GM19043 (cell line): ENCODE results near the gene GABRB1.

Experiments used
- ATAC-seq: cut with Tn5 transposase; IDR thresholded peaks from one replicate; pipeline ENCODE4 v1.9.1; 2021; ENCODE audit warnings: low read depth; ENCODE audit not compliant: unreplicated experiment

GABRB1 gene

GRCh38 chr4:47109379-47109778 lies 78.0 kb downstream of the GABRB1 start:
- no peak for ATAC-seq

GRCh38 chr4:47110546-47111132 lies 79.3 kb downstream of the GABRB1 start:
- no peak for ATAC-seq

- no peak for ATAC-seq
Observed at GRCh38 chr4:47118192-47118929, 87.0 kb downstream of the GABRB1 start.

GRCh38 chr4:47120783-47121182 lies 89.4 kb downstream of the GABRB1 start:
- no peak for ATAC-seq

- peak; percentile 84 for ATAC-seq
Observed at GRCh38 chr4:47122592-47123291, 91.4 kb downstream of the GABRB1 start.

GRCh38 chr4:47128991-47129390 lies 97.6 kb downstream of the GABRB1 start:
- no peak for ATAC-seq

GRCh38 chr4:47135210-47135609 lies 103.8 kb downstream of the GABRB1 start:
- no peak for ATAC-seq

- no peak for ATAC-seq
Observed at GRCh38 chr4:47143261-47143660, 111.9 kb downstream of the GABRB1 start.

GRCh38 chr4:47145630-47146029 lies 114.3 kb downstream of the GABRB1 start:
- peak; percentile 99 for ATAC-seq

- ATAC-seq = no peak
Observed at GRCh38 chr4:47154816-47155370, 123.5 kb downstream of the GABRB1 start.

GRCh38 chr4:47155919-47156318 lies 124.6 kb downstream of the GABRB1 start:
- no peak for ATAC-seq

GRCh38 chr4:47160095-47160494 lies 128.7 kb downstream of the GABRB1 start:
- no peak for ATAC-seq

GRCh38 chr4:47167081-47168035 lies 136.0 kb downstream of the GABRB1 start:
- no peak for ATAC-seq

GRCh38 chr4:47184083-47184482 lies 152.7 kb downstream of the GABRB1 start:
- no peak for ATAC-seq

- no peak for ATAC-seq
Observed at GRCh38 chr4:47185761-47186160, 154.4 kb downstream of the GABRB1 start.

- ATAC-seq = no peak
Observed at GRCh38 chr4:47187608-47188007, 156.2 kb downstream of the GABRB1 start.

GRCh38 chr4:47193179-47193578 lies 161.8 kb downstream of the GABRB1 start:
- ATAC-seq = no peak

- no peak for ATAC-seq
Observed at GRCh38 chr4:47194036-47194737, 162.8 kb downstream of the GABRB1 start.

GRCh38 chr4:47195706-47196105 lies 164.3 kb downstream of the GABRB1 start:
- ATAC-seq = no peak

- ATAC-seq = no peak
Observed at GRCh38 chr4:47198791-47199190, 167.4 kb downstream of the GABRB1 start.
